MM.1S (cell line): Measurements from ENCODE around the gene SUSD1.
A peak's percentile ranks its signal among the peaks of the same experiment; 100 is the strongest.

Source experiments
- DNase-seq: peaks from one replicate; pipeline ENCODE4 v3.0.0-alpha.2; 2015
- H2AFZ ChIP-seq: fragments of 300-600 bp; sonication (generic); 2 replicates; pipeline ENCODE4 v1.6.0; 2016; ENCODE audit warnings: antibody characterized with exemption, low read length
- H3F3A ChIP-seq: fragments of 300-600 bp; sonication (generic); 2 replicates; pipeline ENCODE4 v1.6.1; 2016; ENCODE audit warnings: mild to moderate bottlenecking, antibody characterized with exemption, low read length, moderate library complexity, mixed read lengths; ENCODE audit not compliant: insufficient read depth
- H3K27ac ChIP-seq: fragments of 300-600 bp; sonication (generic); 2 replicates; pipeline ENCODE4 v1.5.1; 2016; ENCODE audit warnings: mild to moderate bottlenecking, low read length
- H3K27me3 ChIP-seq: fragments of 300-600 bp; sonication (generic); replicated peaks from 2 replicates; pipeline ENCODE4 v1.6.0; 2016; ENCODE audit warnings: low read length; ENCODE audit not compliant: insufficient read depth
- H3K36me3 ChIP-seq: fragments of 300-600 bp; sonication (generic); replicated peaks from 2 replicates; pipeline ENCODE4 v1.6.1; 2016; ENCODE audit warnings: mild to moderate bottlenecking, low read length, mixed read lengths; ENCODE audit not compliant: insufficient read depth
- H3K4me1 ChIP-seq: fragments of 300-600 bp; sonication (generic); 2 replicates; pipeline ENCODE4 v1.6.1; 2016; ENCODE audit warnings: low read length, mixed read lengths
- H3K4me2 ChIP-seq: fragments of 300-600 bp; sonication (generic); 2 replicates; pipeline ENCODE4 v1.6.0; 2016; ENCODE audit warnings: low read depth, low read length
- H3K4me3 ChIP-seq: fragments of 300-600 bp; sonication (generic); 2 replicates; pipeline ENCODE4 v1.5.1; 2016; ENCODE audit warnings: low read length, mixed read lengths
- H3K79me2 ChIP-seq: fragments of 300-600 bp; sonication (generic); 2 replicates; pipeline ENCODE4 v1.6.1; 2016; ENCODE audit warnings: mixed run types, low read length, mixed read lengths
- H3K9ac ChIP-seq: fragments of 300-600 bp; sonication (generic); 2 replicates; pipeline ENCODE4 v1.6.1; 2016; ENCODE audit warnings: low read length, mixed read lengths
- H3K9me2 ChIP-seq: fragments of 300-600 bp; sonication (generic); replicated peaks from 2 replicates; pipeline ENCODE4 v1.6.1; 2016; ENCODE audit warnings: mild to moderate bottlenecking, low read length, mixed read lengths; ENCODE audit not compliant: insufficient read depth
- H3K9me3 ChIP-seq: fragments of 300-600 bp; sonication (generic); replicated peaks from 2 replicates; pipeline ENCODE4 v1.6.1; 2016; ENCODE audit warnings: mild to moderate bottlenecking, low read length, mixed read lengths; ENCODE audit not compliant: insufficient read depth
- H4K20me1 ChIP-seq: fragments of 300-600 bp; sonication (generic); 2 replicates; pipeline ENCODE4 v1.6.1; 2016; ENCODE audit warnings: mild to moderate bottlenecking, low read length, moderate library complexity, mixed read lengths; ENCODE audit not compliant: insufficient read depth
- EZH2 ChIP-seq: fragments of 300-600 bp; sonication (generic); optimal IDR thresholded peaks from 2 replicates; pipeline ENCODE3; 2017; ENCODE audit warnings: low read depth, mild to moderate bottlenecking, antibody characterized with exemption, low read length, mixed read lengths
- EZH2phosphoT487 ChIP-seq: fragments of 300-600 bp; sonication (generic); IDR thresholded peaks from 2 replicates; pipeline ENCODE4 v1.6.1; 2018; ENCODE audit warnings: antibody characterized with exemption, low read length
- TF ChIP-seq, protein P1 (sequence below): fragments of 300-600 bp; sonication (generic); IDR thresholded peaks from 2 replicates; pipeline ENCODE4 v1.5.1; 2016; ENCODE audit warnings: antibody characterized with exemption, low read length, mixed read lengths

Gene SUSD1

DNA sequence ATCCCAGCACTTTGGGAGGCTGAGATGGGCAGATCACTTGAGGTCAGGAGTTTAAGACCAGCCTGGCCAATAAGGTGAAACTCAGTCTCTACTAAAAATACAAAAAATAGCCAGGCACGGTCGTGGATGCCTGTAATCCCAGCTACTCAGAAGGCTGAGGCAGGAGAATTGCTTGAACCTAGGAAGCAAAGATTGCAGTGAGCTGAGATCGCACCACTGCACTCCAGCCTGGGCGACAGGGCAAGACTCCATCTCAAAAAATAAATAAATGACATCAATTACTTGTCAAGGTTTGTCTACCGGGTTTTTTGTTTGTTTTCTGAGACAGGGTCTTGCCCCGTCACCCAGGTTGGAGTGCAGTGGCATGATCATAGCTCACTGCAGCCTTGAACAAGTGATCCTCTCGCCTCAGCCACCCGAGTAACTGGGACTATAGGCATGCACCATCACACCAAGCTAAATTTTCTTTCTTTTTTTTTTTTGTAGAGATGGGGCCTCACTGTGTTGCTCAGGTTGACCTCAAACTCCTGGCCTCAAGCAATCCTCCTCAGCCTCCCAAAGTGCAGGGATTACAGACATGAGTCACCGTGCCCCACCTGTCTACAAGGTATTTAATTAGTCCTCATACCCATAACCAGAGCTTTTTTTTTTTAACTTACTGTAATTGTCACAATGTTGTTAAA, 64.9 kb downstream of the SUSD1 start:
- no peak for DNase-seq
- H3K36me3 ChIP-seq: no peaks in the 10 kb centered on the region
- no peak overlapping the region for H3K4me2 ChIP-seq
- H3K4me1 ChIP-seq: no peaks in the 10 kb centered on the region
- H3K27me3 ChIP-seq: no peaks in the 10 kb centered on the region
- H3F3A ChIP-seq: no peaks in the 10 kb centered on the region
- no peak overlapping the region for H3K4me3 ChIP-seq
- no peaks in the 10 kb centered on the region for H3K9me3 ChIP-seq
- no peak overlapping the region for H3K27ac ChIP-seq
- H2AFZ ChIP-seq: no peak overlapping the region
- H3K9ac ChIP-seq: no peak overlapping the region
- H3K79me2 ChIP-seq: no peaks in the 10 kb centered on the region
- H4K20me1 ChIP-seq: no peaks in the 10 kb centered on the region
- H3K9me2 ChIP-seq: no peaks in the 10 kb centered on the region
- no peak for TF ChIP-seq EZH2phosphoT487

- Histone ChIP-seq H3K9me3 (no peaks in the 10 kb centered on the region), H3K27ac (no peak overlapping the region), H3K4me2 (peak overlapping the region; percentile 15; the same call in 1 of the 2 replicates), H3F3A (no peaks in the 10 kb centered on the region), H3K4me3 (no peak overlapping the region), H3K79me2 (no peaks in the 10 kb centered on the region), H3K27me3 (no peaks in the 10 kb centered on the region), H2AFZ (no peak overlapping the region), H3K9ac (no peak overlapping the region), H4K20me1 (no peaks in the 10 kb centered on the region), H3K4me1 (peaks cover 9% of the 10 kb centered on the region), H3K36me3 (no peaks in the 10 kb centered on the region), H3K9me2 (no peaks in the 10 kb centered on the region)
- no peak for TF ChIP-seq EZH2
- TF ChIP-seq EZH2phosphoT487: no peak
- TF ChIP-seq, protein P1, sequence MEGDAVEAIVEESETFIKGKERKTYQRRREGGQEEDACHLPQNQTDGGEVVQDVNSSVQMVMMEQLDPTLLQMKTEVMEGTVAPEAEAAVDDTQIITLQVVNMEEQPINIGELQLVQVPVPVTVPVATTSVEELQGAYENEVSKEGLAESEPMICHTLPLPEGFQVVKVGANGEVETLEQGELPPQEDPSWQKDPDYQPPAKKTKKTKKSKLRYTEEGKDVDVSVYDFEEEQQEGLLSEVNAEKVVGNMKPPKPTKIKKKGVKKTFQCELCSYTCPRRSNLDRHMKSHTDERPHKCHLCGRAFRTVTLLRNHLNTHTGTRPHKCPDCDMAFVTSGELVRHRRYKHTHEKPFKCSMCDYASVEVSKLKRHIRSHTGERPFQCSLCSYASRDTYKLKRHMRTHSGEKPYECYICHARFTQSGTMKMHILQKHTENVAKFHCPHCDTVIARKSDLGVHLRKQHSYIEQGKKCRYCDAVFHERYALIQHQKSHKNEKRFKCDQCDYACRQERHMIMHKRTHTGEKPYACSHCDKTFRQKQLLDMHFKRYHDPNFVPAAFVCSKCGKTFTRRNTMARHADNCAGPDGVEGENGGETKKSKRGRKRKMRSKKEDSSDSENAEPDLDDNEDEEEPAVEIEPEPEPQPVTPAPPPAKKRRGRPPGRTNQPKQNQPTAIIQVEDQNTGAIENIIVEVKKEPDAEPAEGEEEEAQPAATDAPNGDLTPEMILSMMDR: no peak
- DNase-seq: no peak
These were observed 70.2 kb downstream of the SUSD1 start for GRCh38 chr9:112104901-112105300.

DNA sequence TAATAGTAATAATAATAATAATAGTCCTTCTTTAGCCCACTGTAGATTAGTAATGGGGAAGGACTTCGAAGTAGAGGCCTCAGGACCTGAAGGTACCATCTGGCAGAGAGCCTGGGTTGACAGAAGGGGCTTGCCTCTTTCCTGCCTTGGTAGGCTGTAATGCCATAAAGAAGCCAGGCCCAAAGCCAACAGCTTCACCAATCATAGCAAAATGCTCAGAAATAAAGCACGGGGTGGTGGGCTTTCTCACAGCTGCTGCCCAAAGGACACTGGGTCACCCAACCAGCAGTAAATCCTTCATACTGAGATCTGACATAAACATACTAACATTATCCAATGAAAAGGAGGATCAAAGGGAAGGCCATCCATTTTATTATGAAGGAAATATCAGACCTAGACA, 70.7 kb downstream of the SUSD1 start:
- Histone ChIP-seq H3K4me2 (peak overlapping the region; percentile 15; the same call in 1 of the 2 replicates), H4K20me1 (no peaks in the 10 kb centered on the region), H3K36me3 (no peaks in the 10 kb centered on the region), H3K4me1 (peaks cover 9% of the 10 kb centered on the region), H3K9ac (no peak overlapping the region), H3K27me3 (no peaks in the 10 kb centered on the region), H3K27ac (no peak overlapping the region), H2AFZ (no peak overlapping the region), H3F3A (no peaks in the 10 kb centered on the region), H3K9me3 (no peaks in the 10 kb centered on the region), H3K9me2 (no peaks in the 10 kb centered on the region), H3K79me2 (no peaks in the 10 kb centered on the region), H3K4me3 (no peak overlapping the region)
- DNase-seq: no peak
- TF ChIP-seq, protein P1: no peak
- TF ChIP-seq EZH2phosphoT487 (no peak), EZH2 (no peak)

- no peaks in the 10 kb centered on the region for H3F3A ChIP-seq
- H3K79me2 ChIP-seq: no peaks in the 10 kb centered on the region
- H3K27me3 ChIP-seq: no peaks in the 10 kb centered on the region
- H4K20me1 ChIP-seq: no peaks in the 10 kb centered on the region
- TF ChIP-seq EZH2phosphoT487: no peak
- TF ChIP-seq, protein P1: no peak
- TF ChIP-seq EZH2: no peak
- H3K9me3 ChIP-seq: no peaks in the 10 kb centered on the region
- no peak overlapping the region for H3K27ac ChIP-seq
- no peak overlapping the region for H3K4me2 ChIP-seq
- H3K4me3 ChIP-seq: no peak overlapping the region
- no peaks in the 10 kb centered on the region for H3K36me3 ChIP-seq
- no peak overlapping the region for H3K9ac ChIP-seq
- H3K9me2 ChIP-seq: no peaks in the 10 kb centered on the region
- no peak overlapping the region for H2AFZ ChIP-seq
- no peak for DNase-seq
- H3K4me1 ChIP-seq: peaks cover 9% of the 10 kb centered on the region
These were observed 71.7 kb downstream of the SUSD1 start for GRCh38 chr9:112103405-112103804.
